Colonic mucosa (tissue), 4 donors: Measurements from ENCODE around the gene UBE2H. TPM values are rescaled to one million over a fixed set of nuclear protein-coding genes. Genes with fewer than 3 reads are reported as not detected.

Experiments
- DNase-seq: peaks from one replicate; pipeline ENCODE4 v3.0.0-alpha.2; 2020
- H3K27ac ChIP-seq: fragments of 200-600 bp; one replicate; pipeline ENCODE4 v1.8.0; 2021
- H3K27me3 ChIP-seq: fragments of 200-600 bp; one replicate; pipeline ENCODE4 v1.8.0; 2021
- H3K36me3 ChIP-seq: fragments of 200-600 bp; one replicate; pipeline ENCODE4 v1.8.0; 2021
- H3K4me1 ChIP-seq: fragments of 200-600 bp; one replicate; pipeline ENCODE4 v1.8.0; 2021; ENCODE audit warnings: mild to moderate bottlenecking
- H3K4me3 ChIP-seq: fragments of 200-600 bp; one replicate; pipeline ENCODE4 v1.8.0; 2021
- H3K9ac ChIP-seq, 2 donors: one replicate each; pipeline ENCODE4 v1.7.0; 2013; ENCODE audit warnings: control low read depth in 2 of 2, low read depth in 2 of 2, low read length in 2 of 2
- H3K9me3 ChIP-seq: fragments of 200-600 bp; one replicate; pipeline ENCODE4 v1.8.0; 2021
- CTCF ChIP-seq: fragments of 200-600 bp; IDR thresholded peaks from one replicate; pipeline ENCODE4 v1.8.0; 2022; ENCODE audit warnings: antibody characterized with exemption, mild to moderate bottlenecking
- intact Hi-C: fragments of 100-400 bp; cut with DNase I; formaldehyde crosslinking; loops from one replicate; pipeline ENCODE4 v1.14.1; 2022
- total RNA-seq, 2 donors: library from RNA; stranded (reverse); fragmentation: NEBNext Ultra II Directional in 1 of 2; extraction: Animal tissue kit (Norgen Biotek cat#: 25700) in 1 of 2; gene quantifications; one replicate each; pipeline ENCODE4 v1.2.1, GENCODE V29; 2021
- donor health status: healthy.
- donor health status: DM: no; HTN: no; CAD: no.
- donor health status: DM: no; HTN: no; CAD: no.

UBE2H gene
- total RNA-seq, 2 donors from 2014 or later, result 38.4 to 65.8 TPM

- no peak for TF ChIP-seq CTCF
- no peaks in the 10 kb centered on the region for H3K36me3 ChIP-seq
- no peaks in the 10 kb centered on the region for H3K27me3 ChIP-seq
- H3K27ac ChIP-seq, result no peak overlapping the region
- no peaks in the 10 kb centered on the region for H3K4me1 ChIP-seq
- no peaks in the 10 kb centered on the region for H3K9me3 ChIP-seq
- intact Hi-C loops, result no loop called here
- no peak overlapping the region for H3K9ac ChIP-seq
- no peak overlapping the region for H3K4me3 ChIP-seq
- no peak for DNase-seq
These were observed 107.4 kb downstream of the UBE2H start for GRCh38 chr7:129845178-129845971.

- no peaks in the 10 kb centered on the region for H3K27me3 ChIP-seq
- TF ChIP-seq CTCF, result no peak
- no peaks in the 10 kb centered on the region for H3K4me1 ChIP-seq
- DNase-seq, result no peak
- no peak overlapping the region for H3K9ac ChIP-seq
- no peak overlapping the region for H3K27ac ChIP-seq
- H3K9me3 ChIP-seq, result no peaks in the 10 kb centered on the region
- no peaks in the 10 kb centered on the region for H3K36me3 ChIP-seq
- intact Hi-C loops, result no loop called here
- no peak overlapping the region for H3K4me3 ChIP-seq
These were observed 108.6 kb downstream of the UBE2H start for GRCh38 chr7:129843978-129844840.

- TF ChIP-seq CTCF, result no peak
- H3K27ac ChIP-seq, result no peak overlapping the region
- H3K4me1 ChIP-seq, result no peaks in the 10 kb centered on the region
- no peaks in the 10 kb centered on the region for H3K27me3 ChIP-seq
- DNase-seq, result no peak
- H3K9me3 ChIP-seq, result no peaks in the 10 kb centered on the region
- intact Hi-C loops, result no loop called here
- no peak overlapping the region for H3K4me3 ChIP-seq
- no peaks in the 10 kb centered on the region for H3K36me3 ChIP-seq
- no peak overlapping the region for H3K9ac ChIP-seq
These were observed 109.3 kb downstream of the UBE2H start for GRCh38 chr7:129843365-129843898.

GRCh38 chr7:129841465-129841864, 111.3 kb downstream of the UBE2H start:
- Histone ChIP-seq H3K4me1 (no peaks in the 10 kb centered on the region), H3K9ac (no peak overlapping the region), H3K27ac (no peak overlapping the region), H3K4me3 (no peak overlapping the region), H3K9me3 (no peaks in the 10 kb centered on the region), H3K36me3 (no peaks in the 10 kb centered on the region), H3K27me3 (no peaks in the 10 kb centered on the region)
- no peak for TF ChIP-seq CTCF
- intact Hi-C loops, result no loop called here
- DNase-seq, result no peak

- H3K9me3 ChIP-seq, result no peaks in the 10 kb centered on the region
- no peaks in the 10 kb centered on the region for H3K27me3 ChIP-seq
- no peak for DNase-seq
- no peak overlapping the region for H3K9ac ChIP-seq
- intact Hi-C loops, result no loop called here
- H3K4me3 ChIP-seq, result no peak overlapping the region
- H3K4me1 ChIP-seq, result no peaks in the 10 kb centered on the region
- no peak overlapping the region for H3K27ac ChIP-seq
- TF ChIP-seq CTCF, result no peak
- no peaks in the 10 kb centered on the region for H3K36me3 ChIP-seq
These were observed 112.0 kb downstream of the UBE2H start for GRCh38 chr7:129840757-129841156.
